Calu3 (cell line): ENCODE measurements around the gene CLCN4. TPM values are rescaled to one million over a fixed set of nuclear protein-coding genes. Genes with fewer than 3 reads are reported as not detected.

Experiments
- BruUV-seq: library from RNA; stranded (reverse); fragments of 400-500 nt; replicated peaks from 2 replicates; lab custom pipeline; 2021; lab: Mats Ljungman, UMichigan
- CTCF ChIA-PET: fragments of 300-600 bp; sonication (Branson Sonifier 250); formaldehyde crosslinking; loops from one replicate; lab custom pipeline; 2022; ENCODE audit warnings: antibody characterized with exemption; lab: Charles Lee
- DNase-seq: peaks from one replicate; pipeline ENCODE4 v3.0.0; 2022
- H3K27ac Mint-ChIP-seq: one replicate; pipeline ENCODE4 v1.8.0; 2022; ENCODE audit warnings: mixed read lengths; ENCODE audit not compliant: unreplicated experiment
- H3K27me3 Mint-ChIP-seq: one replicate; pipeline ENCODE4 v1.8.0; 2022; ENCODE audit warnings: mixed read lengths; ENCODE audit not compliant: unreplicated experiment
- H3K36me3 Mint-ChIP-seq: one replicate; pipeline ENCODE4 v1.8.0; 2022; ENCODE audit warnings: mild to moderate bottlenecking, moderate library complexity, mixed read lengths; ENCODE audit not compliant: insufficient read depth, unreplicated experiment
- H3K4me1 Mint-ChIP-seq: one replicate; pipeline ENCODE4 v1.8.0; 2022; ENCODE audit warnings: mild to moderate bottlenecking, low read depth, mixed read lengths; ENCODE audit not compliant: unreplicated experiment
- H3K4me3 Mint-ChIP-seq: one replicate; pipeline ENCODE4 v1.8.0; 2022; ENCODE audit warnings: mild to moderate bottlenecking, low read depth, moderate library complexity, mixed read lengths; ENCODE audit not compliant: unreplicated experiment
- H3K9me3 Mint-ChIP-seq: one replicate; pipeline ENCODE4 v1.8.0; 2022; ENCODE audit warnings: low read depth, mixed read lengths; ENCODE audit not compliant: unreplicated experiment
- CTCF ChIP-seq: fragments of 200-600 bp; IDR thresholded peaks from one replicate; pipeline ENCODE4 v1.8.0; 2022; ENCODE audit warnings: antibody characterized with exemption; ENCODE audit not compliant: unreplicated experiment
- intact Hi-C: fragments of 100-400 bp; cut with micrococcal nuclease; formaldehyde crosslinking; loops from one replicate; pipeline ENCODE4 v1.10.0; 2022; ENCODE audit not compliant: unreplicated experiment
- total RNA-seq: library from RNA; stranded (reverse); gene quantifications from 2 replicates; pipeline ENCODE4 v1.2.3, GENCODE V29; 2022

Gene CLCN4
- total RNA-seq, 1 experiment from 2014 or later = 13.3 TPM

GRCh38 chrX:10159145-10159468, 2.3 kb downstream of the CLCN4 start:
- TF ChIP-seq CTCF = no peak
- Mint-ChIP-seq H3K36me3 (peaks cover 14% of the 10 kb centered on the region), H3K27me3 (no peaks in the 10 kb centered on the region), H3K4me3 (no peak overlapping the region), H3K27ac (no peak overlapping the region), H3K4me1 (peaks cover 20% of the 10 kb centered on the region), H3K9me3 (no peaks in the 10 kb centered on the region)
- BruUV-seq = no TSS peak
- intact Hi-C loops = no loop called here
- CTCF ChIA-PET = no interaction called here
- DNase-seq = no peak

- no peak for DNase-seq
- no TSS peak for BruUV-seq
- Mint-ChIP-seq H3K36me3 (peaks cover 14% of the 10 kb centered on the region), H3K4me3 (no peak overlapping the region), H3K9me3 (no peaks in the 10 kb centered on the region), H3K27me3 (no peaks in the 10 kb centered on the region), H3K4me1 (peaks cover 14% of the 10 kb centered on the region), H3K27ac (no peak overlapping the region)
- intact Hi-C loops = no loop called here
- no peak for TF ChIP-seq CTCF
- CTCF ChIA-PET = no interaction called here
Measured at GRCh38 chrX:10160211-10160610, 3.4 kb downstream of the CLCN4 start.

GRCh38 chrX:10163031-10163430, 6.3 kb downstream of the CLCN4 start:
- no peak overlapping the region for H3K27ac Mint-ChIP-seq

GRCh38 chrX:10164879-10165278, 8.1 kb downstream of the CLCN4 start:
- TF ChIP-seq CTCF = no peak
- CTCF ChIA-PET = no interaction called here
- BruUV-seq = no TSS peak
- H3K4me3 Mint-ChIP-seq = no peak overlapping the region
- DNase-seq = no peak
- no peaks in the 10 kb centered on the region for H3K27me3 Mint-ChIP-seq
- H3K9me3 Mint-ChIP-seq = no peaks in the 10 kb centered on the region
- no peaks in the 10 kb centered on the region for H3K36me3 Mint-ChIP-seq
- H3K27ac Mint-ChIP-seq = no peak overlapping the region
- H3K4me1 Mint-ChIP-seq = peaks cover 24% of the 10 kb centered on the region
- intact Hi-C loops = no loop called here

More at GRCh38 chrX:10163031-10163430, 6.3 kb downstream of the CLCN4 start:
- no peak for TF ChIP-seq CTCF
- Mint-ChIP-seq H3K4me1 (peaks cover 10% of the 10 kb centered on the region), H3K4me3 (no peak overlapping the region), H3K36me3 (no peaks in the 10 kb centered on the region), H3K9me3 (no peaks in the 10 kb centered on the region), H3K27me3 (no peaks in the 10 kb centered on the region)
- intact Hi-C loops = no loop called here
- no TSS peak for BruUV-seq
- no peak for DNase-seq
- CTCF ChIA-PET = no interaction called here
